Colonic mucosa (tissue), 4 donors: ENCODE measurements around the gene SDK2. TPM values are rescaled to one million over a fixed set of nuclear protein-coding genes. Genes with fewer than 3 reads are reported as not detected.

ENCODE experiments used
- DNase-seq: peaks from one replicate; pipeline ENCODE4 v3.0.0-alpha.2; 2020
- H3K27ac ChIP-seq: fragments of 200-600 bp; one replicate; pipeline ENCODE4 v1.8.0; 2021
- H3K27me3 ChIP-seq: fragments of 200-600 bp; one replicate; pipeline ENCODE4 v1.8.0; 2021
- H3K36me3 ChIP-seq: fragments of 200-600 bp; one replicate; pipeline ENCODE4 v1.8.0; 2021
- H3K4me1 ChIP-seq: fragments of 200-600 bp; one replicate; pipeline ENCODE4 v1.8.0; 2021; ENCODE audit warnings: mild to moderate bottlenecking
- H3K4me3 ChIP-seq: fragments of 200-600 bp; one replicate; pipeline ENCODE4 v1.8.0; 2021
- H3K9ac ChIP-seq, 2 donors: one replicate each; pipeline ENCODE4 v1.7.0; 2013; ENCODE audit warnings: control low read depth in 2 of 2, low read depth in 2 of 2, low read length in 2 of 2
- H3K9me3 ChIP-seq: fragments of 200-600 bp; one replicate; pipeline ENCODE4 v1.8.0; 2021
- CTCF ChIP-seq: fragments of 200-600 bp; IDR thresholded peaks from one replicate; pipeline ENCODE4 v1.8.0; 2022; ENCODE audit warnings: antibody characterized with exemption, mild to moderate bottlenecking
- intact Hi-C: fragments of 100-400 bp; cut with DNase I; formaldehyde crosslinking; loops from one replicate; pipeline ENCODE4 v1.14.1; 2022
- total RNA-seq, 2 donors: library from RNA; stranded (reverse); fragmentation: NEBNext Ultra II Directional in 1 of 2; extraction: Animal tissue kit (Norgen Biotek cat#: 25700) in 1 of 2; gene quantifications; one replicate each; pipeline ENCODE4 v1.2.1, GENCODE V29; 2021
- donor health status: healthy.
- donor health status: DM: no; HTN: no; CAD: no.
- donor health status: DM: no; HTN: no; CAD: no.

SDK2 gene
- total RNA-seq, 2 donors from 2014 or later: 0.94 to 1.2 TPM

DNA sequence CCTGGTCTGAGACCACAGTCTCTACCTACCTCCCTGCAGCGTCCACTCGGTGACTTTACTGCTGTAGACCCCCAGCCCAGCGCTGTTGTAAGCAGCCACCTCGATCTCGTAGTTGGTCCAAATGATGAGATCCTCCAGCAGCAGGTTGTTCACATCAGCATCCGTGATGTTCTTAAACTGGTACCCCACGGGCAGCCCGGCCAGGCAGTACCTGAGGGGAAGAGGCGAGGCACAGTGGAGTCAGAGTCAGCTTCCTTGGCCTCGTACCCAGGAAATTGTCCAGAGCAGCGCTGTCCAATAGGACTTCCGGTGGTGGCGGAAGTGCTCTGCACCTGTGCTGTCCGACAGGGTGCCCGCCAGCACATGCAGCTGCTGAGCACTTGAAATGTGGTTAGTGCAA is 228.5 kb downstream of the SDK2 start:
- no peaks in the 10 kb centered on the region for H3K4me1 ChIP-seq
- intact Hi-C loops: no loop called here
- H3K4me3 ChIP-seq: no peak overlapping the region
- H3K27me3 ChIP-seq: no peaks in the 10 kb centered on the region
- no peaks in the 10 kb centered on the region for H3K36me3 ChIP-seq
- no peak overlapping the region for H3K27ac ChIP-seq
- H3K9me3 ChIP-seq: no peaks in the 10 kb centered on the region
- DNase-seq: no peak
- H3K9ac ChIP-seq: no peak overlapping the region
- TF ChIP-seq CTCF: no peak

GRCh38 chr17:73414171-73414955 is 229.9 kb downstream of the SDK2 start:
- Histone ChIP-seq H3K4me1 (no peaks in the 10 kb centered on the region), H3K27me3 (no peaks in the 10 kb centered on the region), H3K36me3 (no peaks in the 10 kb centered on the region), H3K9me3 (no peaks in the 10 kb centered on the region), H3K27ac (no peak overlapping the region), H3K4me3 (no peak overlapping the region), H3K9ac (no peak overlapping the region)
- DNase-seq: no peak
- intact Hi-C loops: no loop called here
- no peak for TF ChIP-seq CTCF

GRCh38 chr17:73412914-73413313 is 231.3 kb downstream of the SDK2 start:
- TF ChIP-seq CTCF: no peak
- no peaks in the 10 kb centered on the region for H3K36me3 ChIP-seq
- H3K9me3 ChIP-seq: no peaks in the 10 kb centered on the region
- intact Hi-C loops: no loop called here
- no peak for DNase-seq
- H3K4me3 ChIP-seq: no peak overlapping the region
- no peaks in the 10 kb centered on the region for H3K4me1 ChIP-seq
- H3K27me3 ChIP-seq: no peaks in the 10 kb centered on the region
- no peak overlapping the region for H3K27ac ChIP-seq
- no peak overlapping the region for H3K9ac ChIP-seq

- no peak for TF ChIP-seq CTCF
- Histone ChIP-seq H3K9me3 (no peaks in the 10 kb centered on the region), H3K36me3 (no peaks in the 10 kb centered on the region), H3K4me3 (no peak overlapping the region), H3K27ac (no peak overlapping the region), H3K4me1 (no peaks in the 10 kb centered on the region), H3K27me3 (no peaks in the 10 kb centered on the region), H3K9ac (no peak overlapping the region)
- no peak for DNase-seq
- intact Hi-C loops: no loop called here
Observed at GRCh38 chr17:73411313-73411747, 232.9 kb downstream of the SDK2 start.

DNA sequence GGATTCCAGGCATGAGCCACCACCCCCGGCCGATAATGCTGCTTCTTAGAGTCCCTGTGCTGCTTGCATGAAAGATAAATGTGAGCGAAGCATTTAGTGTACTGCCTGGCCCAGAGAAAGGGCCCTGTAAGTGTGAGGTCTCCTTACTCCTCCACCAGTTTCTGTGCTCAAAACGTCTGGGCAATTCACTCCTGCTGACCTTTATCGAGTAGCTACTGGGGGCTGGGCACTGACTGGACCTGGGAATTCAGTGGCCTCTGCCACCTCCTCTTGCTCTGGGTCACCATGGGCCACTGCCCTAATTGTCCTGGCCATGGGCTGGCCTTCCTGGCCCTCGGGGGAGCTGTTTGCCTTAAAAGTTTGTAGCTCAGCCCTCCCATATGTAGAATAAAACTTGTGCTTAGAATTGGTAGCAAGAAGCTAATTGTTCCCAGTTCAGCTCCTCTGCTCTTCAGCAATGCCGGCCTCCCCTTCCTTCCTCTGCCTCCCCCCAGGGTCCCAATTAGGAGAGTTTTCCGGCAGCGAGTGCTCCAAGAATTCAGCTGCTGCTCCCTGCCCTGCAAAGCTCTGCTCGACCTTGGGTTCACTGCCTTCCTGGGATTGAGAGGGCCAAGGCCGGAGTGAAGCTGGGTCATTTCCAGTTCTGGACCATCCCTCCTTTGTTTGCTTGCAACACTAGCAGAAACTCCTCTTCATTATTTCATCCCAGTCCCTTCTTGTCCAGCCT is 233.5 kb downstream of the SDK2 start:
- Histone ChIP-seq H3K4me1 (no peaks in the 10 kb centered on the region), H3K4me3 (no peak overlapping the region), H3K27ac (no peak overlapping the region), H3K9ac (no peak overlapping the region), H3K9me3 (no peaks in the 10 kb centered on the region), H3K27me3 (no peaks in the 10 kb centered on the region), H3K36me3 (no peaks in the 10 kb centered on the region)
- no peak for DNase-seq
- TF ChIP-seq CTCF: no peak
- intact Hi-C loops: no loop called here
